Kidney (tissue), 14 donors: ENCODE measurements around the gene INPP5J. TPM values are rescaled to one million over a fixed set of nuclear protein-coding genes. Genes with fewer than 3 reads are reported as not detected.

Experiments
- DNase-seq, 5 donors: peaks; one replicate each; pipeline ENCODE4 v3.0.0-alpha.2; 2013 to 2020
- FAIRE-seq: peaks from 2 replicates; lab custom pipeline; 2012; peaks lifted over from hg19 to GRCh38; lab: Jason Lieb, UNC
- H3K27ac ChIP-seq, 2 donors: one replicate each; pipeline ENCODE4 v1.7.0; 2013; ENCODE audit warnings: low read depth in 2 of 2, low read length in 2 of 2, inconsistent platforms in 1 of 2
- H3K27me3 ChIP-seq: one replicate; pipeline ENCODE4 v1.7.1; 2013; ENCODE audit warnings: low read length, inconsistent platforms; ENCODE audit not compliant: control insufficient read depth, insufficient read depth
- H3K36me3 ChIP-seq, 3 donors: one replicate each; pipeline versions ENCODE4 v1.7.0 to v1.7.1; 2013; ENCODE audit warnings: low read length in 3 of 3, control low read depth in 1 of 3, inconsistent platforms in 1 of 3; ENCODE audit not compliant: insufficient read depth in 3 of 3, control insufficient read depth in 2 of 3
- H3K4me1 ChIP-seq, 3 donors: one replicate each; pipeline versions ENCODE4 v1.7.0 to v1.7.1; 2013; ENCODE audit warnings: low read length in 3 of 3, inconsistent platforms in 1 of 3, low read depth in 1 of 3; ENCODE audit not compliant: control insufficient read depth in 2 of 3, insufficient read depth in 2 of 3
- H3K4me3 ChIP-seq, 3 donors: one replicate each; pipeline versions ENCODE4 v1.7.0 to v1.8.1; 2013; ENCODE audit warnings: low read length in 3 of 3, control low read depth in 1 of 3, inconsistent platforms in 1 of 3
- H3K9ac ChIP-seq, 3 donors: one replicate each; pipeline versions ENCODE4 v1.7.0 to v1.7.1; 2013; ENCODE audit warnings: low read length in 3 of 3, control low read depth in 1 of 3, inconsistent platforms in 1 of 3
- H3K9me3 ChIP-seq, 3 donors: one replicate each; pipeline versions ENCODE4 v1.7.0 to v1.7.1; 2013; ENCODE audit warnings: low read length in 3 of 3, control low read depth in 1 of 3, inconsistent platforms in 1 of 3; ENCODE audit not compliant: control insufficient read depth in 2 of 3, insufficient read depth in 1 of 3
- intact Hi-C: fragments of 100-400 bp; cut with DNase I; formaldehyde crosslinking; loops from one replicate; pipeline ENCODE4 v1.11.1; 2022
- polyA plus RNA-seq: library from polyadenylated mRNA; stranded (reverse); fragments of 350-450 nt; fragmentation: Illumina TruSeq; extraction: RNeasy Lipid Tissue Mini Kit (QIAGEN cat#74804); gene quantifications from one replicate; pipeline ENCODE4 v1.2.3, GENCODE V29; 2014; ENCODE audit warnings: low read depth, low replicate concordance; ENCODE audit not compliant: insufficient read depth
- total RNA-seq: library from RNA; stranded (reverse); fragmentation: NEBNext Ultra II Directional; extraction: Animal tissue kit (Norgen Biotek cat#: 25700); gene quantifications from one replicate; pipeline ENCODE4 v1.2.1, GENCODE V29; 2021
- TF ChIP-seq, protein P1 (sequence below): IDR thresholded peaks from 3 replicates; pipeline ENCODE4 v1.5.1; 2012; ENCODE audit warnings: mild to moderate bottlenecking, moderate library complexity, borderline replicate concordance; ENCODE audit not compliant: insufficient read depth; ENCODE audit errors: extremely low read depth
- donor health status: control.
- donor health status: control.
- donor health status: control.
- donor health status: control.
- donor health status: control.
- donor health status: DM: yes; HTN: yes; CAD: no.
- donor health status: Normal renal cell carcinoma (clear cell type).

Gene INPP5J
- total and polyA plus RNA-seq, 2 donors from 2014 or later, result 6.2 to 44.7 TPM

- intact Hi-C loops, result no loop called here
- H3K27ac ChIP-seq, result no peak overlapping the region
- no peak for FAIRE-seq
Measured at GRCh38 chr22:31144223-31144622, 21.5 kb downstream of the INPP5J start.

GRCh38 chr22:31148488-31148887, 25.7 kb downstream of the INPP5J start:
- no peak overlapping the region for H3K9ac ChIP-seq
- no peak overlapping the region for H3K4me3 ChIP-seq
- intact Hi-C loops, result no loop called here
- peaks cover 0 to 7% (median 6%) of the 10 kb centered on the region in 3 donors for H3K4me1 ChIP-seq
- H3K27ac ChIP-seq, result no peak overlapping the region
- H3K27me3 ChIP-seq, result no peaks in the 10 kb centered on the region
- FAIRE-seq (no peak), DNase-seq (no peak)
- no peaks in the 10 kb centered on the region for H3K36me3 ChIP-seq
- TF ChIP-seq, protein P1, sequence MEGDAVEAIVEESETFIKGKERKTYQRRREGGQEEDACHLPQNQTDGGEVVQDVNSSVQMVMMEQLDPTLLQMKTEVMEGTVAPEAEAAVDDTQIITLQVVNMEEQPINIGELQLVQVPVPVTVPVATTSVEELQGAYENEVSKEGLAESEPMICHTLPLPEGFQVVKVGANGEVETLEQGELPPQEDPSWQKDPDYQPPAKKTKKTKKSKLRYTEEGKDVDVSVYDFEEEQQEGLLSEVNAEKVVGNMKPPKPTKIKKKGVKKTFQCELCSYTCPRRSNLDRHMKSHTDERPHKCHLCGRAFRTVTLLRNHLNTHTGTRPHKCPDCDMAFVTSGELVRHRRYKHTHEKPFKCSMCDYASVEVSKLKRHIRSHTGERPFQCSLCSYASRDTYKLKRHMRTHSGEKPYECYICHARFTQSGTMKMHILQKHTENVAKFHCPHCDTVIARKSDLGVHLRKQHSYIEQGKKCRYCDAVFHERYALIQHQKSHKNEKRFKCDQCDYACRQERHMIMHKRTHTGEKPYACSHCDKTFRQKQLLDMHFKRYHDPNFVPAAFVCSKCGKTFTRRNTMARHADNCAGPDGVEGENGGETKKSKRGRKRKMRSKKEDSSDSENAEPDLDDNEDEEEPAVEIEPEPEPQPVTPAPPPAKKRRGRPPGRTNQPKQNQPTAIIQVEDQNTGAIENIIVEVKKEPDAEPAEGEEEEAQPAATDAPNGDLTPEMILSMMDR, result no peak
- H3K9me3 ChIP-seq, result no peaks in the 10 kb centered on the region

More at GRCh38 chr22:31144223-31144622, 21.5 kb downstream of the INPP5J start:
- no peak for DNase-seq
- TF ChIP-seq, protein P1, result no peak
- H3K27me3 ChIP-seq, result no peaks in the 10 kb centered on the region
- H3K9me3 ChIP-seq, result no peaks in the 10 kb centered on the region
- no peak overlapping the region for H3K9ac ChIP-seq
- no peaks in the 10 kb centered on the region for H3K36me3 ChIP-seq
- no peak overlapping the region for H3K4me3 ChIP-seq
- H3K4me1 ChIP-seq, result peaks cover 0 to 12% (median 6%) of the 10 kb centered on the region in 3 donors

DNA sequence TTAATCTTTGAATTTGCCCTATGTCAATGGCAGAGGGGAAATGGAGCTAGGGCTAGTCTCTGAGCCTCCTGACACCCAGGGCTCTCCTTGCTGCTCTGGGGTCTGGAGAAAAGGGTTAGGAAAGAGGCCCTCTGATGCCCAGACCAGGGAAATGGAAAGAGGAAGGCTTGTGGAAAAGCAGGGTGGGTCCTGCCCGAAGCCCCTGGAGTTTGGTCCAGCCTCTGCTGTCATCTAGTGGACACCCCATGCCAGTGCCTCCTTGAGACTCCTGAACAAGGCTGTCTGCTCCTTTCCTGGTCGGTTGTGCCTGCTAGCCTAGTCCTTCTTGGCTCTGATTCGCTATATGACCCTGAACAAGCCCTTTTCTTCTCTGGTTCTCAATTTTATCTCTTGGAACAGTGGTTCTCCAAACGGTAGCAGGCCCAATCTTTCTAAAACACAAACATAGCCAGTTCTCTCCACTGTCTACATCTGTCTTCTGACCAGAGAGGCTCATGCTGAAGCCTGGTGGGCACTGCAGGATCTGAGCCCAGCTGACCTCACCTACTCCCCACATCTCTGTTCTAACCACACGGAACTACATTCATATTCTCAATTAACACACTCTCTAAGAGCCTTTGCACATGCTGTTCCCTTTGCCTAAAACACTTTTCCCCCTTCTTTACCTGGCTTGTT, 26.3 kb downstream of the INPP5J start:
- H3K9ac ChIP-seq, result no peak overlapping the region
- DNase-seq, result peak; percentile 72 to 85 (median 80)
- TF ChIP-seq, protein P1, result peak; percentile 91
- H3K9me3 ChIP-seq, result no peaks in the 10 kb centered on the region
- no peaks in the 10 kb centered on the region for H3K27me3 ChIP-seq
- peaks cover 0 to 7% (median 6%) of the 10 kb centered on the region in 3 donors for H3K4me1 ChIP-seq
- no peak for FAIRE-seq
- no peak overlapping the region for H3K27ac ChIP-seq
- no peak overlapping the region for H3K4me3 ChIP-seq
- no peaks in the 10 kb centered on the region for H3K36me3 ChIP-seq
- intact Hi-C loops, result no loop called here
